GM06990 (cell line): ENCODE data around the gene STK24.
A peak's percentile ranks its signal among the peaks of the same experiment; 100 is the strongest.

Experiments used
- DNase-seq: peaks from one replicate; pipeline ENCODE4 v3.0.0-alpha.2; 2011; ENCODE audit not compliant: insufficient read length; ENCODE audit errors: extremely low read depth
- H3K27me3 ChIP-seq: replicated peaks from 2 replicates; pipeline ENCODE4 v1.6.0; 2011; ENCODE audit warnings: low read length; ENCODE audit not compliant: control insufficient read depth, insufficient read depth
- H3K36me3 ChIP-seq: 2 replicates; pipeline ENCODE4 v1.5.1; 2011; ENCODE audit warnings: low read length; ENCODE audit not compliant: control insufficient read depth, insufficient read depth
- H3K4me3 ChIP-seq: replicated peaks from 2 replicates; pipeline ENCODE4 v1.5.1; 2011; ENCODE audit warnings: low read depth, mild to moderate bottlenecking, control low read depth, low read length
- TF ChIP-seq, protein P1 (sequence below): IDR thresholded peaks from 2 replicates; pipeline ENCODE4 v1.5.1; 2011; ENCODE audit warnings: low read length, control low read depth, mild to moderate bottlenecking, inconsistent platforms; ENCODE audit not compliant: insufficient read depth, poor library complexity, severe bottlenecking

STK24 gene

DNA sequence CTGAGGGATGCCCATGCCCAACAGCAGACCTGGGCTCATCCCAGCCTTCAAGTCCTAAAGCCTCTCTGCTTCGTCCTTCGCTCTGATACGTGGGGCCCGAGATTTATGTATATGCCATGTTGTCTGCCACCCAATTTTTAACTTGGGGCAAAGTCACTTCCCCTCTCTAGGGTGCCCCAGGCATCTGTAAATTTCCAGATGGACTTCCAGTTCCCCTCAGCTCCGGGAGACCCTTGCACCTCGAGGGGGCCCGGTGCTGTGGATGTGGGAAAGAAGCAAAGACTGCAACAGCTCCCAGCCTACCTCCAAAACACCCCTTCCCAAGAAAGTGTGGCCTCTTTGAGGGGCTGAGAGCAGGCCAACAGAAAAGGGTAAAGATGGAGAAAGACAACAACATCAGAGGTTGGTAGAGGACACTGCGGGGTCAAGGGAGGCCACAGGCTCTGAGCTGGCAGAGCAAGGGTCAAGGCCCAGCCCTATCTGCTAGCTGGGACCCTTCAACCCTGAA is 97.4 kb downstream of the STK24 start:
- no peak for DNase-seq
- TF ChIP-seq, protein P1, sequence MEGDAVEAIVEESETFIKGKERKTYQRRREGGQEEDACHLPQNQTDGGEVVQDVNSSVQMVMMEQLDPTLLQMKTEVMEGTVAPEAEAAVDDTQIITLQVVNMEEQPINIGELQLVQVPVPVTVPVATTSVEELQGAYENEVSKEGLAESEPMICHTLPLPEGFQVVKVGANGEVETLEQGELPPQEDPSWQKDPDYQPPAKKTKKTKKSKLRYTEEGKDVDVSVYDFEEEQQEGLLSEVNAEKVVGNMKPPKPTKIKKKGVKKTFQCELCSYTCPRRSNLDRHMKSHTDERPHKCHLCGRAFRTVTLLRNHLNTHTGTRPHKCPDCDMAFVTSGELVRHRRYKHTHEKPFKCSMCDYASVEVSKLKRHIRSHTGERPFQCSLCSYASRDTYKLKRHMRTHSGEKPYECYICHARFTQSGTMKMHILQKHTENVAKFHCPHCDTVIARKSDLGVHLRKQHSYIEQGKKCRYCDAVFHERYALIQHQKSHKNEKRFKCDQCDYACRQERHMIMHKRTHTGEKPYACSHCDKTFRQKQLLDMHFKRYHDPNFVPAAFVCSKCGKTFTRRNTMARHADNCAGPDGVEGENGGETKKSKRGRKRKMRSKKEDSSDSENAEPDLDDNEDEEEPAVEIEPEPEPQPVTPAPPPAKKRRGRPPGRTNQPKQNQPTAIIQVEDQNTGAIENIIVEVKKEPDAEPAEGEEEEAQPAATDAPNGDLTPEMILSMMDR, result no peak
- Histone ChIP-seq H3K27me3 (no peaks in the 10 kb centered on the region), H3K4me3 (no peak overlapping the region), H3K36me3 (peaks cover 4% of the 10 kb centered on the region)

GRCh38 chr13:98478189-98479129 is 98.4 kb downstream of the STK24 start:
- Histone ChIP-seq H3K36me3 (peaks cover 10% of the 10 kb centered on the region), H3K27me3 (no peaks in the 10 kb centered on the region), H3K4me3 (no peak overlapping the region)
- TF ChIP-seq, protein P1, result no peak
- peak; percentile 64 for DNase-seq

DNA sequence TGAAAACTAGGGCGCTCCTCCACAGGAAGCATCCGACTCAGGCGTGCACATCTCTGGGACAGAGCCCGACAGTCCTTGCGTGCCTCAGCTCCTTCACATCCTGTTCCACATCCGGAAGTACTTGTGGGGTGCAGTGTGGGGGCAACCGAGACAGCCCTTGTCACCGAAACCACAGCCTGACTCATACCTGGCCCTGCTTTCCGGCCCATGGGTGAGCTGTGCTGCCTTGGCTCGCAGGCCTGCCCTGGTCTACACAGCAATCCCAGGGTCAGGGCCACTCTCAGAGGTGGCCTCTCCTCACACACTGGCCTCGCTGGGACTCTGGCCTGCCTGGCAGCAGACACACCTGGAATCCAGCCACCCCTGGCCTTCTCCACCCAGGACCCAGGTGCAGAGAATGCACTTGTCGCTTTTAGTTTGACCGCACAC is 100.4 kb downstream of the STK24 start:
- Histone ChIP-seq H3K27me3 (no peaks in the 10 kb centered on the region), H3K36me3 (peaks cover 20% of the 10 kb centered on the region), H3K4me3 (peak overlapping the region; percentile 33; the same call in 1 of the 2 replicates)
- TF ChIP-seq, protein P1, result no peak
- DNase-seq, result peak; percentile 87

- TF ChIP-seq, protein P1, result no peak
- peaks cover 25% of the 10 kb centered on the region for H3K36me3 ChIP-seq
- no peak for DNase-seq
- no peaks in the 10 kb centered on the region for H3K27me3 ChIP-seq
- peak overlapping the region; percentile 33 for H3K4me3 ChIP-seq
Observed at GRCh38 chr13:98476106-98476505, 100.8 kb downstream of the STK24 start.

GRCh38 chr13:98475522-98475921 is 101.4 kb downstream of the STK24 start:
- H3K27me3 ChIP-seq, result no peaks in the 10 kb centered on the region
- H3K4me3 ChIP-seq, result no peak overlapping the region
- DNase-seq, result no peak

More at GRCh38 chr13:98475522-98475921, 101.4 kb downstream of the STK24 start:
- TF ChIP-seq, protein P1, result no peak
- peaks cover 28% of the 10 kb centered on the region for H3K36me3 ChIP-seq
